ENCODE results near the gene TMEM108. TPM values are rescaled to one million over a fixed set of nuclear protein-coding genes. Genes with fewer than 3 reads are reported as not detected.
A peak's percentile ranks its signal among the peaks of the same experiment; 100 is the strongest.

TMEM108 gene
- total and polyA plus RNA-seq, 5 donors from 2014 or later, result 0.11 TPM; not detected in 4

DNA sequence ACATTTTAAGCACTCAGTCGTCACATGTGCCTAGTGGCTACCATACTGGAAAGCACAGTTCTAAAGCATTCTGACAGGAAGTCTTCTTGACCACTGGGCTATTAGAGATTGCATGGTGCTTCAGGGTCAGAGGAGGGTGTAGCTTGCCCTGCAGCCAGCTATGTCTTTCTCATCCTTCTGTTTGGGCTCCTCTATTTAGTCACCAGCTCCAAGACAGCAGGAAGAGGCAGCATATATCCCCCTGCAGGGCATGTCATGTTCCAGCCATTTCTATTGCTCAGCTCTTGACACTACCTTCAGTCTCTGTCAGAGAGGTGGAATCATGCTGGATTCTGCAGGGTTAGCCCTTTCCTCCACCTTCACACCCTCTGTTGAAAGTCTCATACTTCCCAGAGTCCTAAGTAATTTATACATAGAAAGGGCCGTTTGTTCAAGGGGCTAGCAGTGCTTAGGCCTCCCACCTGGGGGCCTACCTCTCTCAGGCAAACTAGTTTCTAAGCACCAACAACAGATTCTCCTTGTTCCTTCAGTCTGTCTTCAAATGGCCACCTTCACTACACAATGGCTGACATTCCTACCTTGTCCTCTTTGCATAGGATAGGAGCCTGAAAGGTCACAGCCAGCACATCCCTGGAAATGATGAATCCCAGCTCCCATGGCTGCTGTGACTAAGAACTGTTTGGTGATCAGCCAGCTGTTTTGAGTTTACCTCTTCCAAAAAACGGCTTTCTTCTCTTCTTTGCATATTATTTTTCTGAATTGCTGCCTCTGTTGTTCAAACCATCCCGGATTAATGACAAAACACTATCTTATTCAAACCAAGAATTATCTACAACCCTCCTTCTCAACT, 246.0 kb downstream of the TMEM108 start:
- Mint-ChIP-seq H3K9me3 (peaks cover 0 to 1% (median 0%) of the 10 kb centered on the region in 7 donors), H3K36me3 (no peaks in the 10 kb centered on the region), H3K27me3 (peaks cover 22% of the 10 kb centered on the region), H3K4me3 (no peak overlapping the region), H3K4me1 (no peaks in the 10 kb centered on the region), H3K27ac (no peak overlapping the region)
- Histone ChIP-seq H3K27me3 (ENCODE audit: control insufficient read depth, insufficient read depth, low read length) (peaks cover 11% of the 10 kb centered on the region), H3K9me3 (ENCODE audit: control insufficient read depth in 2 of 2, low read length in 2 of 2) (no peaks in the 10 kb centered on the region), H3K27ac (ENCODE audit: insufficient read depth, low read length, poor library complexity, severe bottlenecking) (no peak overlapping the region), H3K36me3 (ENCODE audit: control insufficient read depth, insufficient read depth, low read length) (no peaks in the 10 kb centered on the region), H3K4me3 (ENCODE audit: low read depth, low read length) (no peak overlapping the region), H3K4me1 (ENCODE audit: control insufficient read depth, insufficient read depth, low read length, poor library complexity, severe bottlenecking) (no peaks in the 10 kb centered on the region)
- ATAC-seq (ENCODE audit: low read depth in 2 of 2), result no peak
- DNase-seq, result peak in 1 of 3 donors; percentile 3

DNA sequence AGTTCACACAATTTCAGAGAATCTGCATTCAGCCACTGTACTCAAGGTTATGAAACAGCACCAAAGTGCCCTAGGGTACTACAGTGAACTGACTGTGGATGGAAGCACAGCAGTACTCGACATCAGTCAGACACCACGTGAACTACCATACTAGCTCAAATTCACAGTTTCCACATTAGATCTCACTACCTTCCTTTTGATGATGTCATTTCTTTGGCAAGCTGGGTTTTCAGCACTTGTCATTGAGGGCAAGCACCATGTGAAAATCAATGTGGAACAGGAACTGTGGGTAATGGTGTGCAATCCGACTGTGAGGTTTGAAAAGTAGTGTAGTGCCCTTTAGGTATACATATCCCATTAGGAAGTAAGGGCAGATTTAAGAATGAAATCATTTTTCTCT, 251.1 kb downstream of the TMEM108 start:
- DNase-seq (no peak), ATAC-seq (ENCODE audit: low read depth in 2 of 2) (no peak)
- Mint-ChIP-seq H3K27me3 (peaks cover 13% of the 10 kb centered on the region), H3K9me3 (peaks cover 0 to 1% (median 0%) of the 10 kb centered on the region in 7 donors), H3K27ac (no peak overlapping the region), H3K36me3 (no peaks in the 10 kb centered on the region), H3K4me1 (no peaks in the 10 kb centered on the region), H3K4me3 (no peak overlapping the region)
- H3K36me3 ChIP-seq (ENCODE audit: control insufficient read depth, insufficient read depth, low read length), result no peaks in the 10 kb centered on the region
- no peak overlapping the region for H3K4me3 ChIP-seq (ENCODE audit: low read depth, low read length)
- no peaks in the 10 kb centered on the region for H3K9me3 ChIP-seq (ENCODE audit: control insufficient read depth in 2 of 2, low read length in 2 of 2)
- H3K27me3 ChIP-seq (ENCODE audit: control insufficient read depth, insufficient read depth, low read length), result peaks cover 15% of the 10 kb centered on the region
- no peak overlapping the region for H3K27ac ChIP-seq (ENCODE audit: insufficient read depth, low read length, poor library complexity, severe bottlenecking)
- H3K4me1 ChIP-seq (ENCODE audit: control insufficient read depth, insufficient read depth, low read length, poor library complexity, severe bottlenecking), result no peaks in the 10 kb centered on the region

DNA sequence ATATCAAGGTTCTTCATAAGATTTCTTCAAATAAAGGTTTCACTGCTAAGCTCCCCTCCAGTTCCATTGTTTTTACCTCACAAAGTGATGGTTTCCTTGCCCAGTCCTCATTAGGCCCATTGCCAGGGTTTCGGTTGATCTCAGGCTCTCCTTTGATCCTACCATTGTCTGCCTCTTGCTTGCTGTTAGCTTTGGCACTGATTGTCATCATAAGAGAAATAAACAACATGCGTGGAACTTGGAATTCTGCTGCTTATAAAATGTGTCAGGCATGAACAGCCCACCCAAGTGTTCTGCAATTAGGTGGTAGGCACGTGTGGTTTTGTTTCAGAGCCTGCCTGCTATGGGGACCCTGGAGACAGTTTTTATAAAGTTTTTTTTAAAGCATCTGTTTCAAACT, 254.1 kb downstream of the TMEM108 start:
- no peak overlapping the region for H3K27ac Mint-ChIP-seq
- ATAC-seq (ENCODE audit: low read depth in 2 of 2), result no peak
- no peaks in the 10 kb centered on the region for H3K9me3 ChIP-seq (ENCODE audit: control insufficient read depth in 2 of 2, low read length in 2 of 2)
- H3K36me3 ChIP-seq (ENCODE audit: control insufficient read depth, insufficient read depth, low read length), result no peaks in the 10 kb centered on the region
- H3K27ac ChIP-seq (ENCODE audit: insufficient read depth, low read length, poor library complexity, severe bottlenecking), result no peak overlapping the region
- peaks cover 8% of the 10 kb centered on the region for H3K27me3 ChIP-seq (ENCODE audit: control insufficient read depth, insufficient read depth, low read length)
- no peak for DNase-seq
- no peak overlapping the region for H3K4me3 ChIP-seq (ENCODE audit: low read depth, low read length)
- H3K4me1 Mint-ChIP-seq, result no peaks in the 10 kb centered on the region
- peaks cover 0 to 1% (median 0%) of the 10 kb centered on the region in 7 donors for H3K9me3 Mint-ChIP-seq
- H3K4me1 ChIP-seq (ENCODE audit: control insufficient read depth, insufficient read depth, low read length, poor library complexity, severe bottlenecking), result no peaks in the 10 kb centered on the region
- peaks cover 4% of the 10 kb centered on the region for H3K27me3 Mint-ChIP-seq
- H3K36me3 Mint-ChIP-seq, result no peaks in the 10 kb centered on the region
- no peak overlapping the region for H3K4me3 Mint-ChIP-seq

DNA sequence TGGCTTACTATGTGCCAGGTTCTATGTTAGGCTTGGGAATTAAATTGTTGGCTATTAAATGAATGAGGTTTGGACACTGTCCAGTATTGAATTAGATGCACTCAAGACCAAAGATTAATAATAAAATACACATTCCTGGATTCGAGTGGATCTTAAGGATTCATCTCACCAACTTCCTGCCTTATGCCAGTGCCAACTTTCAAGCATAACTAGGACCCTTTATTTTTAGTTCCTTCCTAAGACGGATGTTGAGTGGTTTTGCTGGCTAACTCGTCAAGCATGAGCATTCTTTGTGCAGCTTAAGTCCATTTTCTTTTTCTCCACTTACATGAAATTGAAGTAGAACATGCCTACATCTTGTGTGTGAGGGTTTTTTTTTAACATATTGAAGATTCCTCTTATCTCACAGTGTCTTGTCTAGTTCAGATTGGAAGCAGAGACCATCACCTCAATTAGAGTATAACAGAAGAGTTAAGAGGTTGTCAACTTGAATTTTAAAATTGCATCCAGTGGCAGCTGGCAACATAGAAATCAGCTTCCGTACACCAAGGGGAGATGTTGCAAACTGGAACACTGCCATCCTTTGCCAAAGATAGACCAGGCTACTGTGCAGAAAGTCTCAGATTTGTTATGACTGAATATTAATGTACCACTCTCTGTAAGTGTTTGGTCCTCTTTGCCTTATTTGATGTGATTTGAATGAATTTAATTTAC, 255.4 kb downstream of the TMEM108 start:
- no peak for ATAC-seq (ENCODE audit: low read depth in 2 of 2)
- Mint-ChIP-seq H3K36me3 (no peaks in the 10 kb centered on the region), H3K27ac (no peak overlapping the region), H3K27me3 (peaks cover 4% of the 10 kb centered on the region), H3K9me3 (peaks cover 0 to 1% (median 0%) of the 10 kb centered on the region in 7 donors), H3K4me1 (no peaks in the 10 kb centered on the region), H3K4me3 (no peak overlapping the region)
- H3K4me1 ChIP-seq (ENCODE audit: control insufficient read depth, insufficient read depth, low read length, poor library complexity, severe bottlenecking), result no peaks in the 10 kb centered on the region
- H3K36me3 ChIP-seq (ENCODE audit: control insufficient read depth, insufficient read depth, low read length), result no peaks in the 10 kb centered on the region
- DNase-seq, result no peak
- no peak overlapping the region for H3K4me3 ChIP-seq (ENCODE audit: low read depth, low read length)
- H3K27ac ChIP-seq (ENCODE audit: insufficient read depth, low read length, poor library complexity, severe bottlenecking), result no peak overlapping the region
- no peaks in the 10 kb centered on the region for H3K9me3 ChIP-seq (ENCODE audit: control insufficient read depth in 2 of 2, low read length in 2 of 2)
- peaks cover 4% of the 10 kb centered on the region for H3K27me3 ChIP-seq (ENCODE audit: control insufficient read depth, insufficient read depth, low read length)

DNA sequence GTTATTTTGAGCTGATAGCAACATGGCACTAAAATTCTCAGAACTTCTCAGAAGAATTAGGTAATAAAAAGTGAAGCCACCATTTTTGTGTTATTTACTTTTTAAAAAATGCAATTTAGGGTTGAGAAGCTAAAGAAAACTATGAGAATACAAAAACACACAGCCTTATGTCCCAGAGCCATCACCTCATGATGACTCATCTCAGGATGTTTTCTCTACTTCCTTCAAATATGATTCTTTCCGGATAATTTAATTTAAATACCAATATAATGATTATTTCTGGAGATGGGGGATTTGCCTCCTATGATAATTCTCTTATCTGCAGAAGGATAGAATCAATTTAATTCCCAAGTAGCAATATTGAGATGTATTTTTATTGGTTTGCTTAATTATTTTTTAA, 256.1 kb downstream of the TMEM108 start:
- peaks cover 4% of the 10 kb centered on the region for H3K27me3 Mint-ChIP-seq

GRCh38 chr3:133295199-133295901, 257.2 kb downstream of the TMEM108 start:
- Histone ChIP-seq H3K4me1 (ENCODE audit: control insufficient read depth, insufficient read depth, low read length, poor library complexity, severe bottlenecking) (no peaks in the 10 kb centered on the region), H3K9me3 (ENCODE audit: control insufficient read depth in 2 of 2, low read length in 2 of 2) (no peaks in the 10 kb centered on the region), H3K27me3 (ENCODE audit: control insufficient read depth, insufficient read depth, low read length) (no peaks in the 10 kb centered on the region), H3K27ac (ENCODE audit: insufficient read depth, low read length, poor library complexity, severe bottlenecking) (no peak overlapping the region), H3K4me3 (ENCODE audit: low read depth, low read length) (no peak overlapping the region), H3K36me3 (ENCODE audit: control insufficient read depth, insufficient read depth, low read length) (no peaks in the 10 kb centered on the region)
- H3K36me3 Mint-ChIP-seq, result no peaks in the 10 kb centered on the region
- no peaks in the 10 kb centered on the region for H3K9me3 Mint-ChIP-seq
- no peak overlapping the region for H3K27ac Mint-ChIP-seq
- H3K4me3 Mint-ChIP-seq, result no peak overlapping the region
- H3K27me3 Mint-ChIP-seq, result peaks cover 4% of the 10 kb centered on the region
- DNase-seq, result no peak
- H3K4me1 Mint-ChIP-seq, result no peaks in the 10 kb centered on the region
- no peak for ATAC-seq (ENCODE audit: low read depth in 2 of 2)

More for the DNA sequence above, 256.1 kb downstream of the TMEM108 start:
- Histone ChIP-seq H3K4me3 (ENCODE audit: low read depth, low read length) (no peak overlapping the region), H3K9me3 (ENCODE audit: control insufficient read depth in 2 of 2, low read length in 2 of 2) (no peaks in the 10 kb centered on the region), H3K36me3 (ENCODE audit: control insufficient read depth, insufficient read depth, low read length) (no peaks in the 10 kb centered on the region), H3K27ac (ENCODE audit: insufficient read depth, low read length, poor library complexity, severe bottlenecking) (no peak overlapping the region), H3K4me1 (ENCODE audit: control insufficient read depth, insufficient read depth, low read length, poor library complexity, severe bottlenecking) (no peaks in the 10 kb centered on the region), H3K27me3 (ENCODE audit: control insufficient read depth, insufficient read depth, low read length) (peaks cover 4% of the 10 kb centered on the region)
- Mint-ChIP-seq H3K4me3 (no peak overlapping the region), H3K4me1 (no peaks in the 10 kb centered on the region), H3K27ac (no peak overlapping the region), H3K36me3 (no peaks in the 10 kb centered on the region), H3K9me3 (peaks cover 0 to 1% (median 0%) of the 10 kb centered on the region in 7 donors)
- DNase-seq (no peak), ATAC-seq (ENCODE audit: low read depth in 2 of 2) (no peak)

DNA sequence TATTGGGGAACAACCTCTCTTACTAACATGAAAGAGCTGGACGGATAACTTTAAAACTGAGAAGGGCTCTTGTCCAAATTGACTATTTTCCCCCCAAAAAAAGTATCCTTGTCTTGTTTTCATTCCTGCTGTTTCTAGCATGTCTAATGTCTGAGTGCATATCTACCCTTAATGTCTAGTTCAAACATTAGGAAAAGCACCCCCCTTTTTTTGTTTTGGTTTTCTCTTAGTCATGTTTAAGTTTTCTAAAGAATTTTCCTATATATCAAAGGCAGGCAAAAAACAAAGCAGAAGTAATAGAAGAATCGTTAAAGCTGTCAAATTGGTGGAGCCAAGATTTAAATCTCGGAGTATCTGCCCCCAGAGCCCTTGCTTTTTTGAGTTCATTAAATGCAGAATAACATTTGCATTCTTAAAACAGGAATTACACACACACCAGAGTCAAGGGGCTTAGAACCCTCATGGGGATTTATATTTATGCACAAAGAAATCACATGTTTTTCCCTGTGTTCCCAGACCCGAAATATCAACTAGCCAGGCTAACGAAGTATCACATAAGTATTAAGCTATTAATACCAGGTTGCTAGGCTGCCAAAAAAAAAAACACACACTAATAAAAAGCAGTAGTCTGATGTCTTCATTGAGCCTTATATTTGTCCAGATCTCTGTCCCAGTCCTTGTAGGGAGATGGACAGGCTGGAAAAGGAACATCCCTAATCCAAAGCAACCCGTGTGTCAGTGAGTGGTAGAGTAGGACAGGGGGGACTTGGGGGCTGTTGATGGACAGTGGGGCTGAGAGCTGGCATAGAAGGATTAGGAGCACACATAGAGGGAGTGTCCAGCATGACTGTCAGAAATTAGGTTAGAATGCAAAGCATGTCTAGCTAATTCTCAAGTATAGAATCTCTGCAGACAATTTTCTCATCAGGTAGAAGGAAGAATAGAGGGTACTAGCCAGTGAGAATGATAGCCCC, 258.0 kb downstream of the TMEM108 start:
- Histone ChIP-seq H3K4me3 (ENCODE audit: low read depth, low read length) (no peak overlapping the region), H3K36me3 (ENCODE audit: control insufficient read depth, insufficient read depth, low read length) (no peaks in the 10 kb centered on the region), H3K9me3 (ENCODE audit: control insufficient read depth in 2 of 2, low read length in 2 of 2) (no peaks in the 10 kb centered on the region), H3K27ac (ENCODE audit: insufficient read depth, low read length, poor library complexity, severe bottlenecking) (no peak overlapping the region), H3K27me3 (ENCODE audit: control insufficient read depth, insufficient read depth, low read length) (no peaks in the 10 kb centered on the region), H3K4me1 (ENCODE audit: control insufficient read depth, insufficient read depth, low read length, poor library complexity, severe bottlenecking) (no peaks in the 10 kb centered on the region)
- Mint-ChIP-seq H3K36me3 (no peaks in the 10 kb centered on the region), H3K27ac (peak overlapping the region in 1 of 3 donors; percentile 49), H3K27me3 (peaks cover 13% of the 10 kb centered on the region), H3K9me3 (no peaks in the 10 kb centered on the region), H3K4me1 (no peaks in the 10 kb centered on the region), H3K4me3 (no peak overlapping the region)
- ATAC-seq (ENCODE audit: low read depth in 2 of 2), result no peak
- DNase-seq, result no peak

All from CD4-positive, CD25-positive, alpha-beta regulatory T cell (primary cell).